ENCODE measurements around the gene SNCB. TPM values are rescaled to one million over a fixed set of nuclear protein-coding genes. Genes with fewer than 3 reads are reported as not detected.

Gene SNCB
- total and polyA plus RNA-seq, 3 donors from 2014 or later = 0.31 to 0.74 (median 0.62) TPM

GRCh38 chr5:176642675-176643490, 12.5 kb upstream of the SNCB start:
- Histone ChIP-seq H3K4me3 (no peak overlapping the region), H3K27ac (no peak overlapping the region), H3K27me3 (no peaks in the 10 kb centered on the region), H3K4me1 (peaks cover 16% of the 10 kb centered on the region), H3K36me3 (ENCODE audit: low read depth, missing control alignments) (no peaks in the 10 kb centered on the region), H3K9me3 (no peaks in the 10 kb centered on the region)
- 53 to 54% methylated on average over 8 to 15 of the region's 15 CpGs for WGBS, 2 donors
- no peak for TF ChIP-seq POLR2A (IDR thresholded peaks at IDR 0.05)
- TF ChIP-seq CTCF (IDR thresholded peaks at IDR 0.05) = no peak
- intact Hi-C loops (cut with DNase I; ENCODE audit: low total_unique reads) = no loop called here
- DNase-seq = peak; percentile 59

- TF ChIP-seq POLR2A (IDR thresholded peaks at IDR 0.05) = no peak
- intact Hi-C loops (cut with DNase I; ENCODE audit: low total_unique reads) = no loop called here
- Histone ChIP-seq H3K9me3 (no peaks in the 10 kb centered on the region), H3K27me3 (no peaks in the 10 kb centered on the region), H3K36me3 (ENCODE audit: low read depth, missing control alignments) (no peaks in the 10 kb centered on the region), H3K27ac (no peak overlapping the region), H3K4me1 (peaks cover 8% of the 10 kb centered on the region), H3K4me3 (no peak overlapping the region)
- no peak for DNase-seq
- WGBS, 2 donors = 74 to 83% methylated on average over 4 of the region's 4 CpGs
These were observed 10.3 kb upstream of the SNCB start for GRCh38 chr5:176640616-176641015.

- intact Hi-C loops (cut with DNase I; ENCODE audit: low total_unique reads) = loop anchor here (10.0 kb wide), 1 partner anchor 95 kb away; the partner anchor contains the start of gene CDHR2
- no peak for DNase-seq
- 53% methylated on average over 2 to 4 of the region's 4 CpGs for WGBS, 2 donors
These were observed 9.6 kb upstream of the SNCB start for GRCh38 chr5:176639981-176640380.

GRCh38 chr5:176639208-176639607, 8.9 kb upstream of the SNCB start:
- DNase-seq = no peak
- Histone ChIP-seq H3K27ac (no peak overlapping the region), H3K4me3 (no peak overlapping the region), H3K36me3 (ENCODE audit: low read depth, missing control alignments) (no peaks in the 10 kb centered on the region), H3K9me3 (no peaks in the 10 kb centered on the region), H3K4me1 (peaks cover 8% of the 10 kb centered on the region), H3K27me3 (no peaks in the 10 kb centered on the region)
- WGBS, 2 donors = 78 to 87% methylated on average over 1 to 3 of the region's 4 CpGs
- intact Hi-C loops (cut with DNase I; ENCODE audit: low total_unique reads) = loop anchor here (10.0 kb wide), 1 partner anchor 94 kb away; the partner anchor contains the start of gene CDHR2
- TF ChIP-seq POLR2A (IDR thresholded peaks at IDR 0.05) (no peak), CTCF (IDR thresholded peaks at IDR 0.05) (no peak)

More at GRCh38 chr5:176639981-176640380, 9.6 kb upstream of the SNCB start:
- H3K36me3 ChIP-seq (ENCODE audit: low read depth, missing control alignments) = no peaks in the 10 kb centered on the region
- no peak overlapping the region for H3K4me3 ChIP-seq
- TF ChIP-seq POLR2A (IDR thresholded peaks at IDR 0.05) (no peak), CTCF (IDR thresholded peaks at IDR 0.05) (no peak)
- H3K9me3 ChIP-seq = no peaks in the 10 kb centered on the region
- H3K27me3 ChIP-seq = no peaks in the 10 kb centered on the region
- peaks cover 8% of the 10 kb centered on the region for H3K4me1 ChIP-seq
- no peak overlapping the region for H3K27ac ChIP-seq

- no peaks in the 10 kb centered on the region for H3K36me3 ChIP-seq (ENCODE audit: low read depth, missing control alignments)
- H3K4me1 ChIP-seq = peaks cover 6% of the 10 kb centered on the region
- H3K27ac ChIP-seq = no peak overlapping the region
- DNase-seq = no peak
- WGBS, 2 donors = 90 to 100% methylated on average over 3 of the region's 3 CpGs
- no peaks in the 10 kb centered on the region for H3K9me3 ChIP-seq
- H3K4me3 ChIP-seq = no peak overlapping the region
- intact Hi-C loops (cut with DNase I; ENCODE audit: low total_unique reads) = loop anchor here (10.0 kb wide), 1 partner anchor 94 kb away; the partner anchor contains the start of gene CDHR2
- TF ChIP-seq POLR2A (IDR thresholded peaks at IDR 0.05) (no peak), CTCF (IDR thresholded peaks at IDR 0.05) (no peak)
- no peaks in the 10 kb centered on the region for H3K27me3 ChIP-seq
These were observed 8.1 kb upstream of the SNCB start for GRCh38 chr5:176638437-176638836.
